Posterior vena cava (tissue), 2 donors: ENCODE data around the gene SH3BP4. TPM values are rescaled to one million over a fixed set of nuclear protein-coding genes. Genes with fewer than 3 reads are reported as not detected.

ENCODE experiments used
- DNase-seq: peaks from one replicate; pipeline ENCODE4 v3.0.0-alpha.2; 2020; ENCODE audit warnings: low spot score
- intact Hi-C, 2 donors: fragments of 100-400 bp; cut with DNase I; formaldehyde crosslinking; loops; one replicate each; pipeline versions ENCODE4 v1.14.1 to v1.14.2; 2022 to 2023
- long read RNA-seq, 2 donors: library from polyadenylated mRNA; unstranded; transcript quantifications; one replicate each; pipeline ENCODE4 v2.0.0, GENCODE V29; 2020 to 2021
- total RNA-seq, 2 donors: library from RNA; stranded (reverse); fragmentation: NEBNext Ultra II Directional; extraction: Animal tissue kit (Norgen Biotek cat#: 25700); gene quantifications; one replicate each; pipeline ENCODE4 v1.2.1, GENCODE V29; 2021
- donor health status: DM: yes; HTN: yes; CAD: no.
- donor health status: DM: yes; HTN: yes; CAD: no.

Gene SH3BP4
- 10 to 100 TPM; 17.5 to 19.2 TPM for total RNA-seq
- long read RNA-seq, donor 1, full-length matches to known transcripts: 1 of 10 reads
- long read RNA-seq, donor 1, partial matches to known transcripts: 8 of 10 reads
- long read RNA-seq, donor 1, other reads (novel, unspliced or antisense): 1 of 10 reads
- long read RNA-seq, donor 2, partial matches to known transcripts: 6 of 6 reads
- long read RNA-seq, donor 2, other reads (novel, unspliced or antisense): 0 of 6 reads

GRCh38 chr2:234951664-234952269 lies at the start of gene SH3BP4:
TSS of gene SH3BP4 (plus strand) at chr2:234952017. CDS start at chr2:235035003, 82,986 bp downstream.
- DNase-seq: peak; percentile 92
- intact Hi-C loops: no loop called here

GRCh38 chr2:234904785-234905184 lies 47.0 kb upstream of the SH3BP4 start:
- no peak for DNase-seq

GRCh38 chr2:234905547-234906265 lies 46.1 kb upstream of the SH3BP4 start:
- no peak for DNase-seq
- intact Hi-C loops: no loop called here

More at GRCh38 chr2:234904785-234905184, 47.0 kb upstream of the SH3BP4 start:
- intact Hi-C loops: no loop called here

- DNase-seq: no peak
- intact Hi-C loops: no loop called here
These were observed 41.6 kb upstream of the SH3BP4 start for GRCh38 chr2:234910186-234910679.

GRCh38 chr2:234911271-234911670 lies 40.5 kb upstream of the SH3BP4 start:
- no peak for DNase-seq

GRCh38 chr2:234912437-234912836 lies 39.4 kb upstream of the SH3BP4 start:
- intact Hi-C loops: no loop called here
- DNase-seq: no peak

More at GRCh38 chr2:234911271-234911670, 40.5 kb upstream of the SH3BP4 start:
- intact Hi-C loops: no loop called here

GRCh38 chr2:234913208-234913626 lies 38.6 kb upstream of the SH3BP4 start:
- intact Hi-C loops: no loop called here
- DNase-seq: no peak

- DNase-seq: no peak
- intact Hi-C loops: no loop called here
These were observed 37.3 kb upstream of the SH3BP4 start for GRCh38 chr2:234914371-234915154.

- DNase-seq: no peak
- intact Hi-C loops: no loop called here
These were observed 35.1 kb upstream of the SH3BP4 start for GRCh38 chr2:234916674-234917073.

- DNase-seq: no peak
- intact Hi-C loops: no loop called here
These were observed 34.4 kb upstream of the SH3BP4 start for GRCh38 chr2:234917211-234917975.

GRCh38 chr2:234919711-234920110 lies 32.1 kb upstream of the SH3BP4 start:
- intact Hi-C loops: no loop called here
- no peak for DNase-seq

- intact Hi-C loops: no loop called here
- no peak for DNase-seq
These were observed 31.0 kb upstream of the SH3BP4 start for GRCh38 chr2:234920836-234921235.

- no peak for DNase-seq
- intact Hi-C loops: no loop called here
These were observed 22.8 kb upstream of the SH3BP4 start for GRCh38 chr2:234929002-234929401.

- intact Hi-C loops: no loop called here
- DNase-seq: no peak
These were observed 21.4 kb upstream of the SH3BP4 start for GRCh38 chr2:234930397-234930796.

- DNase-seq: no peak
- intact Hi-C loops: no loop called here
These were observed 20.4 kb upstream of the SH3BP4 start for GRCh38 chr2:234931371-234931770.

- no peak for DNase-seq
- intact Hi-C loops: no loop called here
These were observed 19.1 kb upstream of the SH3BP4 start for GRCh38 chr2:234932591-234933168.

GRCh38 chr2:234935311-234935710 lies 16.5 kb upstream of the SH3BP4 start:
- intact Hi-C loops: no loop called here
- no peak for DNase-seq

GRCh38 chr2:234939576-234939975 lies 12.2 kb upstream of the SH3BP4 start:
- no peak for DNase-seq
- intact Hi-C loops: no loop called here
